KBM-7 (cell line): ENCODE measurements around the gene CEACAM5.

Experiments used
- DNase-seq: peaks from one replicate; pipeline ENCODE4 v3.0.0-alpha.2; 2015
- in situ Hi-C: fragments of 300-500 bp; cut with MboI; formaldehyde crosslinking; loops from 2 replicates; pipeline ENCODE4 v1.14.3; 2020; ENCODE audit warnings: low sequenced_read_pairs, low pct_unique_long_range_greater_than_20kb, mixed read lengths

The CEACAM5 gene

GRCh38 chr19:41708481-41708880 is at the start of gene CEACAM5:
Gene CEACAM5, plus strand, starts transcription at chr19:41708626. Its CDS starts 106 bp downstream, at chr19:41708732.
- DNase-seq, result no peak
- in situ Hi-C loops, result no loop called here

- no peak for DNase-seq
- in situ Hi-C loops, result no loop called here
These were observed 42.4 kb upstream of the CEACAM5 start for GRCh38 chr19:41666075-41666474.

DNA sequence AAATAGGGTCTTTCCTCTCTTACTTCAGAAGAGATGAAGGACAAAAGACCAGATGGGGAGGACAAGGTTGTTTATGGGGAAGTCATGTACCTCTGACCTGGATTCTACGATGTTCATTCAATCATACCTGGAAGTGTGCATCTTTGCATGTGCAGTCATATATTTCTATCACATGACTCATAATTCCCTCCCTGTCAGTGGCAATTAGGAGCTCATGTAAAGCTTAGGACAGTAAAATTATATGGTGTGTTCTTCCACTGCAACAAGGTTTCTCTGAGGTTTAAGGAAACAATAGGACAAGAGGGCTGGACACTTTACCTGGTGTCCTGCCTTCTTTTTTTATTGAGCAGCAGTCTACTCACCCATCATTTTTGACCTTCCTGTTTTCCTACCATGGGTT is 40.1 kb upstream of the CEACAM5 start:
- in situ Hi-C loops, result no loop called here
- DNase-seq, result no peak

GRCh38 chr19:41670755-41671154 is 37.7 kb upstream of the CEACAM5 start:
- no peak for DNase-seq
- in situ Hi-C loops, result no loop called here

DNA sequence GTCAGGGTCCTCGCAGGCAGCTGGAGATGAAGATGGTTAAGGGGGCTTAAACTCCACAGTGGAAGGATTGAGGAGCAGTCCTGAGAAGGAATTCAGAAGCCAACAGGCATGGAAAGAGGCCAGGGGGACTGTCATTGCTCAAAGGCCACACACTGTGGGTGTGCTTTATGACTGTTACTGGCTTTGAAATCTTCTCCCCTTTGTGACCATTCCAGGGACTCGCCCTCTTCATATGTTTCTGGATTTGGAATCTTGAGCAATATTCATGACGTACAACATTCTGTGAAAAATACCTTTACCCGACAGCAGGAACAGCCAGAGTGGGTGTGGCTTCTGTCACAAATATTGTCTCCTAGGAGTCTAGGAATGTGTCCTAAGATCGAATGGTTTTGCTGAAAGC is 36.9 kb upstream of the CEACAM5 start:
- in situ Hi-C loops, result no loop called here
- DNase-seq, result no peak

DNA sequence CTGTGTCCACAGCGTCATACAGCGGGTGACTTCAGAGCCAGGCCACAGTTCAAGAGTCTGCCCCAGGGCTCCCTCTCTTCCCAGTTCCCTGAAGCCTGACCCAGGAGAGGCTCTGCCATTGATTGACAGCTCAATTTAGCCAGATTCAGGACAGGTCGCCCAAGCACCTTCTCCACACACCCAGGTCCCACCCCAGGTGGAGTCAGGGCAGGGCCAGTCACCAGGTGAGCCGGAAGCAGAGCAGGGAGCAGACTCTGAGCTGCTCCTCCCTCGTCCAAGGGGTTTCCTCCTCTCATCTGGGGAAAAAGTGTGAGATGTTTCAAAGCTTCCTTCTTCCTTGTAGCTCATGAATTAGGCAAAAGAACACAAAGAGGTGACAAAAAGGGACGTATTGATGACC is 26.0 kb upstream of the CEACAM5 start:
- in situ Hi-C loops, result no loop called here
- DNase-seq, result no peak

DNA sequence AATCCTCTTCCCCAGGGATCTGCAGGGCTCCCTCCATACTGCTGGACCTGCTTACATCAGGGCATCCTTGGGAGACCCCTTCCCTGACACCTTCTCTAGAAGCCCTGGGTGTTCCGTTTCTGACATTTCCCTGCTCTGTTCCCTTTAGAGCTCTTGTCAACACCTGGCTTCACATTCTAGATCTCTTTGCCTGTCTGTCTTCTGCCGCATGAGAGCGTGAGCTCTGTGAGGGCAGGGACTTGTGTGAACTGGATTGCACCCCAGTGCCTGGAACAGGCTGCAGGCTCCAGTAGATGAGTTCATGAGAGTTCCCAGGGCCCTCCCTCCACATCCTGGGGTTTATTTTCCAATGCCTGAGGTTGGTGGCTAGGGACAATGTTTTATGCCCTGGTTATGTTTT is 21.0 kb upstream of the CEACAM5 start:
- DNase-seq, result no peak
- in situ Hi-C loops, result no loop called here

GRCh38 chr19:41688098-41688497 is 20.3 kb upstream of the CEACAM5 start, which contains the start of gene CEACAM7:
Gene CEACAM7, minus strand, starts transcription at chr19:41688270. Its CDS starts 105 bp downstream, at chr19:41688165.
- DNase-seq, result no peak
- in situ Hi-C loops, result no loop called here

- in situ Hi-C loops, result no loop called here
- DNase-seq, result no peak
These were observed 19.7 kb upstream of the CEACAM5 start for GRCh38 chr19:41688687-41689086.

GRCh38 chr19:41689993-41690800 is 18.2 kb upstream of the CEACAM5 start:
- DNase-seq, result no peak
- in situ Hi-C loops, result no loop called here

GRCh38 chr19:41690801-41691065 is 17.7 kb upstream of the CEACAM5 start:
- in situ Hi-C loops, result no loop called here
- no peak for DNase-seq

DNA sequence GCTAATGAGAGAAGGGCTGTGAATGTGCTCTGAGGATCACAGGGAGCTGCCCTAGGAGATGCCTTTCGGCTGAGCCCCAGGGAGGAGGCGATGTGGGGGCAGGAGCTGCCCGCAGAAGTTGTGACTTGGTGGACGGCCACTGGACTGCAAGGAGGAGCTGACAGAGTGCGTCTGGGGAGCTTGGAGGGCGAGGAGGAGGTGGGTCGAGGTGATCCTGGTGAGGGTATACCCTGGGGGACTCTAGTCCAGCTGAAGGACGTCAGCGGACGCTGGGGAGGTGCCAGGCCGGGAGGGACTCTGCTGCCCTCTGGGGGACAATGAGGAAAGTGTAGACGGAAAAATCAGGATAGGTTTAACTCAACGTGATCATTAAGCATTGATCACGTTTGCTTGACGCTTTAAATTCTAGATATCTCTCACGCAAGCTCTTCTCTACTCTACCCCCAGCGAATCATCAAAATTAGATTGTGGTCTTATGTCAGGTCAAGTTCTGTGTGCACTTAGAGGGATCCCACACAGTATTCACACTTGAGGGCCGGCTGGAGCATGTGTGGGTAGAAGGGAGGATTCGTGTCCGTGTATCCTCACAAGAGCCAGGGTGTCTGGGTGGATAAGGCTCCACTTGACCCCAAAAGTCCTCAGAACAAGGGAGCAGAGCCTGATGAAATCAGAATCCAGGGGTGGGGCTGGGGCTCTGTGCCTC is 17.0 kb upstream of the CEACAM5 start:
- DNase-seq, result peak; percentile 23
- in situ Hi-C loops, result no loop called here

GRCh38 chr19:41694196-41694595 is 14.2 kb upstream of the CEACAM5 start:
- no peak for DNase-seq
- in situ Hi-C loops, result no loop called here

GRCh38 chr19:41694831-41695635 is 13.4 kb upstream of the CEACAM5 start:
- no peak for DNase-seq
- in situ Hi-C loops, result no loop called here

- no peak for DNase-seq
- in situ Hi-C loops, result no loop called here
These were observed 12.7 kb upstream of the CEACAM5 start for GRCh38 chr19:41695745-41696144.

DNA sequence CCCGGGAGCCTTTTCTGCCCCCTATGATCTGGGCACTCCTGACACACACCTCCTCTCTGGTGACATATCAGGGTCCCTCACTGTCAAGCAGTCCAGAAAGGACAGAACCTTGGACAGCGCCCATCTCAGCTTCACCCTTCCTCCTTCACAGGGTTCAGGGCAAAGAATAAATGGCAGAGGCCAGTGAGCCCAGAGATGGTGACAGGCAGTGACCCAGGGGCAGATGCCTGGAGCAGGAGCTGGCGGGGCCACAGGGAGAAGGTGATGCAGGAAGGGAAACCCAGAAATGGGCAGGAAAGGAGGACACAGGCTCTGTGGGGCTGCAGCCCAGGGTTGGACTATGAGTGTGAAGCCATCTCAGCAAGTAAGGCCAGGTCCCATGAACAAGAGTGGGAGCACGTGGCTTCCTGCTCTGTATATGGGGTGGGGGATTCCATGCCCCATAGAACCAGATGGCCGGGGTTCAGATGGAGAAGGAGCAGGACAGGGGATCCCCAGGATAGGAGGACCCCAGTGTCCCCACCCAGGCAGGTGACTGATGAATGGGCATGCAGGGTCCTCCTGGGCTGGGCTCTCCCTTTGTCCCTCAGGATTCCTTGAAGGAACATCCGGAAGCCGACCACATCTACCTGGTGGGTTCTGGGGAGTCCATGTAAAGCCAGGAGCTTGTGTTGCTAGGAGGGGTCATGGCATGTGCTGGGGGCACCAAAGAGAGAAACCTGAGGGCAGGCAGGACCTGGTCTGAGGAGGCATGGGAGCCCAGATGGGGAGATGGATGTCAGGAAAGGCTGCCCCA is 11.8 kb upstream of the CEACAM5 start:
- DNase-seq, result peak; percentile 42
- in situ Hi-C loops, result no loop called here

DNA sequence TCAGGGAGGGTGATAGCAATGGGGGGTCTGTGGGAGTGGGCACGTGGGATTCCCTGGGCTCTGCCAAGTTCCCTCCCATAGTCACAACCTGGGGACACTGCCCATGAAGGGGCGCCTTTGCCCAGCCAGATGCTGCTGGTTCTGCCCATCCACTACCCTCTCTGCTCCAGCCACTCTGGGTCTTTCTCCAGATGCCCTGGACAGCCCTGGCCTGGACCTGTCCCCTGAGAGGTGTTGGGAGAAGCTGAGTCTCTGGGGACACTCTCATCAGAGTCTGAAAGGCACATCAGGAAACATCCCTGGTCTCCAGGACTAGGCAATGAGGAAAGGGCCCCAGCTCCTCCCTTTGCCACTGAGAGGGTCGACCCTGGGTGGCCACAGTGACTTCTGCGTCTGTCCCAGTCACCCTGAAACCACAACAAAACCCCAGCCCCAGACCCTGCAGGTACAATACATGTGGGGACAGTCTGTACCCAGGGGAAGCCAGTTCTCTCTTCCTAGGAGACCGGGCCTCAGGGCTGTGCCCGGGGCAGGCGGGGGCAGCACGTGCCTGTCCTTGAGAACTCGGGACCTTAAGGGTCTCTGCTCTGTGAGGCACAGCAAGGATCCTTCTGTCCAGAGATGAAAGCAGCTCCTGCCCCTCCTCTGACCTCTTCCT is 11.1 kb upstream of the CEACAM5 start:
- DNase-seq, result no peak
- in situ Hi-C loops, result no loop called here

- in situ Hi-C loops, result no loop called here
- peak; percentile 80 for DNase-seq
These were observed 9.6 kb upstream of the CEACAM5 start for GRCh38 chr19:41698746-41699230.
